Measurements from ENCODE around the gene SPATS2L.

The SPATS2L gene

DNA sequence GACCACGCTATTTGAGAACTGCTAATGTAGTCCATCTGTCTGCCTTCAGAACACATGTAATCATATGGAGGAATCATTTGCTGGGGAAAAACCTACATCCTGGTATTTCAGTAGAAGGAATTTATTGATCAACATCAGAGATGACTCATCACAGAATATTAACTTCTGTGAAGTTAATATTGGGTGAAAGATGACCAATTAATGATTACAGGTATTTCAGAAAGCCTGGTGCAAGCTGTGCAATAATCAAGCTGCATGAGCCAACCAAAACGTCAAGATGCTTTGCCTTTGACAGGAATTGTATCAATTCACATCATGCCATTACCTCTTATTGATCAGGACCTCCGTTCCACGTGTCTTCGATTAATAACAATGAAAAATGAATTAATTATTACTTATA lies 9.4 kb upstream of the SPATS2L start:
- no peak for DNase-seq

DNA sequence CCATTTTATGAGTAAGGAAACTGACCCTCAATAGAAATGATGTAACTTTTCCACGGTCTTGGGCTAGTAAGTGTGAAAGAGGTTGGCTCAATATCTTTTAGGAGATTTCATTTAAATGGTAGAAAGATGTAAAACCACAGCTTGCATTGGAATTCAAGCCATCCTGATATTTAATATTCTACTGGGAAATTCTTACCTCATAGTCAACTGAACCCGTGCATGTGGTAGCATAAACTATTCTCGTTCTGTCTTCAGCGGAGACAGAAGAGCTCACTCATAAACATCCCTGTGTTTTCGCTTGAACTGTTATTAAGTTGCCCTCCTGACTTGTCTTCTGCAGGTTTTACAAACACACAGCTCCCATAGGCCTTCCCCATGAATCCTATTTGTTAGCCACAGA lies 8.5 kb upstream of the SPATS2L start:
- no peak for DNase-seq

DNA sequence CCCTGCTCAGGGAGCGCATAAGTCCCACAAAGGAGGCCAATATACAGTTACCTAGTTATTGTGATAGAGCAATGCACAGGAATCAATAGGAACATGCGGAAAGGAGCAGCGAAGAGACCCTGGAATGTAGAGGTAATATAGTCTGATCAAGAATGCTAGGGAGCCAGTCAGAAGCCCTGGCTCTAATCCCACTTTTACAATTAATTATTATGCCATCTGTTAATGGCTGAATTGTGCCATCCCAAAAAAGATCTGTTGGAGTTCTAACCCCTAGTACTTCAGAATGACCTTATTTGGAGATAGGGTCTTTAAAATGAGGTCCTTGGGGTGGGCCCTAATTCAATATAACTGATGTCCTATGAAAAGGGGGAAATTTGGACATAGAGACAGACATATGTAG lies 7.7 kb upstream of the SPATS2L start:
- DNase-seq = no peak

DNA sequence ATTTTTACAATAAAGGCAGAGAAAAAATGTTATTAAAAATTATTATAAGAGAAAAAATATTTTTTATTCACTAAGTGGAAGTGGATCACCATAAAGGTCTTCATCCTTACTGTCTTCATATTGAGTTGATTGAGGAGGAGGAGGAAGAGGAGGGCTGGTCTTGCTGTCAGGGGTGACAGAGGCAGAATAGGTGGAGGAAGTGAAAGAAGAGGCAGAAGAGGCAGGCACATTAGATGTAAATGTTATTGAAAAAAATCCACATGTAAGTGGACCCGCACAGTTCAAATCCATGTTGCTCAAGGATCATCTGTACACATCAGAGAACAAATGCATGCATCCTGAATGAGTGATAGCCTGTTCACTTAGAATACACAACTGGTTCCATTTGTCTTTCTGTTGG lies 6.4 kb upstream of the SPATS2L start:
- no peak for DNase-seq

DNA sequence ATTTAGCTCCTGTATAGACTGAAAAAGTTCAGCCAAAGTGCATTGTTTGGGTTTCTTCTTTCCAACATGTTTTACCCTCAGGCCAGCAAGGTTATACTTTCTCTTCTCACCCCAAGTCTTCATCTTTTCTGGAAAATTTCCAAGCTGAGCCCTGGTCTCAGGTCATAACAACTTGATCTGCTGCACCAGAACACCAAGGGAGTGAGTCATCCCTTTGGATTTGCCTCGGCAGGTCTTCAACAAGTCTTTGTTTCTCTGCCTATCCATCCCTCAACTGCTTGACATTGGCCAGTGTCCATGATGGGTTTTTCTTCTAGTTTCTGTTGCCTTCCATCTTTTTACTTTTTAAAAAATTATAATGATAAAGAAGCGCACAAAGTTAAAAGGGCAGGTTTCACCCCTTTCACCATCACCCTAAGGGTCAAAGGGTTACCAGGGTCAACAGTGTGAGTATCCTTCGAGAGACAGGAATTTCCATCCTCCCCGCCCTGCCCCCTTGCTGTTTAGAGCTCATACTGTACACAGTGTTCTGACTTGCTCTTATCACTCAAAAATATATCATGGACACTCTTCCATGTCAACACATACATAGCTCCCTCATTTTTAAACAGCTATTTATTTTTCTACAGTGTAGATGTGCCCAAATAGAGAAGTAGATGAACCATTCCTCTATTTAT lies 5.7 kb upstream of the SPATS2L start:
- DNase-seq = no peak

DNA sequence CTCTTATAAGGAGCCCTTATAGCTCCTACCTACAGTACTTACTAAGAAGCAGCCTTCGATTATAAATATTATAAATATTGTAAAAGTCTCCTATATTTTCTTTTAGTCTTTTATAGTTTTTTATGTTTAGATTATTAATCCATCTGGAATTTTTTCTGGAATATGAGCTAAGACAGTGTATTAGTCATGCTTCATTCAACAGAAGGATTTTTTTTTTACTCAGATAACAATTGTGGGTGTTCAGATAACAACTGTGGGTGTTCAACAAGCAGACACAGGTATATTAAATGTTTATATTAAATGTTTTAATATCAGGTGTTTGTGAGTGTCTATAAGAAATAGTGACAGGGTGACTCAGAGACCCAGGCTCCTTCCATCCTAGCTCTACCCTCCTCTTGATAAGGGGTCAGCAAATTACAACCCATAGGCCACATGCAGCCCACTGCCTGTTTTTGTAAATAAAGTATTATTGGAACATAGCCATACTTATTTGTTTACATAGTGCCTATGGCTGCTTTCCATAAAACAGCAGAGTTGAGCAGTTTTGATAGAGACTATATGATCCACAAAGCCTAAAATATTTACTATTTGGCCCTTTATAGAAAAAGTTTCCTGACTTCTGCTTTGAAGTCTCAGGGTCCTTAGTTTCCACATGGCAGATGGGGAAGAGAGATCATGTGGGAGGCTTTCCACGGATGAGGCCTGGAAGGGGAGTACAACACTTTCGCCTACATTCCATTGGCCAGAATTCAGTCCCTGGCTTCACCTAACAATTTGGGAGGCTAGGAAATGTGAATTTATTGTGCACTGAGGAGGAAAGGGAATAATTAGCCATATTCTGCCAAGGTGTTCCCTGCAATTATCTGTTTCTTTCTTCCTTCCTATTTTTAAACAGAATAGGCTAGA lies 4.3 kb upstream of the SPATS2L start:
- DNase-seq = no peak

DNA sequence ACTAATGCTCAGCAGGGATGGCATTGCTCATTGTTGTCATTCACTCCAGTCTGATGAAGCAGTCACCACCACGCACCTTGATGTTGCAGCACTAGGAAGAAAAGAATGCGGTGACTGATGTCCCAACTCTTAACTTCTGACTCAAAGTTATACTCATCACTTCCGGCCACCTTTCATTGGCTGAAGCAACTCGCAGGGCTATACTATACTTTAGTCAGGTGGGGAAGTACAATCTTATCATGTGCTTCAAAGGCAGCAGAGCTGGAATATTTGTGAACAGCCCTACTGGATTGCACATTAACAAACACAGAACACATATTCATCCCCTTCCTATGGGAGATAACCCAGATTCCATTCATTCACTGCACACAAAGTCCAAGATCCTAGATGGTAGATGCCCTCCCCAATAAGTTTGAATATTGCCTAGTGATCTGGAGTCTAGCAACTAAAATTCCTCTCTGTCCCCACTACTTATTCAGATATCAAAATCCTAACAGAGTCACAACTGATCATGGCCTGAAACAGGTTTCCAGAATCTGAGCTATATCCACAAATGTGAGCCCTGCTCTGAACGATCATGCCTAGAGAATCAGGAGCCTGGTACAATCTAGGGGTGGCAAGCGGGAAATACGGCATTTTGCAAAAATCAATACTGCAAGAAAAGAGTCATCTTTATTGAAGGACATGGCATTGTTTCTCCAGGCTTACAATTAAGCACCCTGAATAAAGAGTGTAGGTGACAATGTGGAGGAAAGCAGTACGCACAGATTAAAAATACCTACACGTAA lies 3.4 kb upstream of the SPATS2L start:
- no peak for DNase-seq

DNA sequence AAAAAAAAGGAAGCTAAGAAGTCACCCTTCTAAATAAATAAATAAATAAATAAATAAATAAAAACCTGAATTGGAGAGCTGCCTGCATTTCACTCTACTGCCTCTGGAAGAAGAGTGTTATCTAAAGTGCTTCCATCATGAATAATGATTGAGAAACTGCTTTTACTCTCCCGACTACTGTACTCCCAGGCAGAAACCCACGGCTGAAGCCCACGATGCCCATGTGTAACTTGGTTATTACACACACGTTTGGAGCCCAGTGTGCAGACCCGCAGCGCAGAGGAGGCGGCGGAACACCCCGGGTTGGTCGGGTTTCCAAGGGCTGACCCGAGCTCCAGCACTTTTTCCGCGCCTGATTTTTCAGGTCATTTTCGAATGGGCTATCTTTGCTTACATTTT lies 697 bp upstream of the SPATS2L start:
- peak in 1 of 2 experiments; percentile 3 for DNase-seq

DNA sequence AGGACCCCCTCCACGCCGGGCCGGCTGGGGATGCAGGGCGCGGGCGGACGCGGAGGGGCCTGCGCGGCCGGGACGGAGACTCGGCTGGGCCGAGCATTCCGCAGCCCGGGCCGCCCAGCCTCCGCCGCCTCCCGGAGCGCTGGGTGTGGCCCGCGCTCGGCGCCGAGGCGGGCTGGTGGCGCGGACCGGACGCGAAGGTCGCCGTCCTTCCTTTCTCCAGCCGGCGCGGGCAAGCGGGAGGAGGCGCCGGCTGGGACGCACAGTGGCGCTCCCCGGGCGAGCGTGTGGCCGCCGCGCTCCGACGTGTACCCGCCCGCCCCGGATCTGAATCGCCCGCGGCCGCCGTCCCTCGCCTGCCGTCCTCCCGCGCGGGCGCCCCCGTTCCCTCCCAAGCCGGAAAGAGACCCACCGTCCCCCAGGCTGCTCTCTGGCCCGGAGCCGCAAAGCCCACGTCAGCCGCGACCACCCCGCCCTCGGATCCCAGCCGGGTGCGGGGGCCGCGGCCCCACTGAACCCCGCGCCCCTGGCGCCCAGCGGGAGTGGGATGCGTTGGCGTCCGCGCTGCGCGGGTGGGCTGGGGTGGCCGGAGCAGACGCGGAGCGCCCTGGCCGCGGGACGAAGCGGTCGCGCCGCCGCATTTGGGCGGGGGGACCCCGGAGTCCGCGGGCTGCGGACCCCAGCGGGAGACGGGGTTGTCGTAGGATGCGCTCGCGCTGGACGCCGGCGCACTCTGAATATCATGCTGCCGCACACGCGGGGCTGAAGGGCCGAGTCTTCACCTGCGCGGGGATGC lies 634 bp downstream of the SPATS2L start:
- peak in 1 of 2 experiments; percentile 46 for DNase-seq

DNA sequence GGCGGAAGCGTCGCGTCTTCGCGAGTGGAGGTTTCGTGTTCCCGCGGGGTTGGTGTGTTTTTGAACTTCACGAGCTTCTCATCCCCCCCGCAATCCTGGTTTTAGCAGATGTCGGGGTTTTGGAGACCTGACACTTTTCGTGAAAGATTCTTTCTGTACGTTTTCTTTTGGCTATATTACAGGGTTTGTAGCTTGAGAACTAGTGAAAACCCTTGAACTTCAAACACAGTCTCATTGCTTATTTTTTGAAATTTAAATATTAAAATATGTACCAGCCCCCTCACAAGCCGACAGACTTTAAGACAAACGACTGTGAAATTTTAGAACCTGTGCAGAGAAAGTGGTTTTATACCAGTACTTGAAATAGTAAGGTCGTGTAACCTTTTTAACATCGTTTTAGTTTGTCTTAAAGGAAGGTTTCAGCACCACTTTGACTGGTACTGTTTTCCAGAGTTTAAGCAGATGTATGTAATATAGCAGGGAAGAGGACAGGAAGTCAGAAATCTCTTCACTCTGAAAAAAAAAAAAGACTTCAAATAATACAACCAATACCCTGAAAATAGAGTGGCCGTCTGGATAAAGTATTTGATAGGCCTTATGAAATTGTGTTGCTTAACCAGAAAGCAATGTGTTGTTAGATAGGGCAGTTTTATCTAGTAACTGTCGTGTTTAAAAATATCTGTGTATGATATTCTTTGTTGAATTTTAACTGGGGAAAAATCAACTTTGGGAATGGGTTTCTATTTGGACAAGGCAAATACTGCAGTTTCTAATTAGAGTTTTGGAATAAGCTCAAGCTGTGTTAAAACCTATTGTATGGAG lies 1.4 kb downstream of the SPATS2L start:
- DNase-seq = no peak

DNA sequence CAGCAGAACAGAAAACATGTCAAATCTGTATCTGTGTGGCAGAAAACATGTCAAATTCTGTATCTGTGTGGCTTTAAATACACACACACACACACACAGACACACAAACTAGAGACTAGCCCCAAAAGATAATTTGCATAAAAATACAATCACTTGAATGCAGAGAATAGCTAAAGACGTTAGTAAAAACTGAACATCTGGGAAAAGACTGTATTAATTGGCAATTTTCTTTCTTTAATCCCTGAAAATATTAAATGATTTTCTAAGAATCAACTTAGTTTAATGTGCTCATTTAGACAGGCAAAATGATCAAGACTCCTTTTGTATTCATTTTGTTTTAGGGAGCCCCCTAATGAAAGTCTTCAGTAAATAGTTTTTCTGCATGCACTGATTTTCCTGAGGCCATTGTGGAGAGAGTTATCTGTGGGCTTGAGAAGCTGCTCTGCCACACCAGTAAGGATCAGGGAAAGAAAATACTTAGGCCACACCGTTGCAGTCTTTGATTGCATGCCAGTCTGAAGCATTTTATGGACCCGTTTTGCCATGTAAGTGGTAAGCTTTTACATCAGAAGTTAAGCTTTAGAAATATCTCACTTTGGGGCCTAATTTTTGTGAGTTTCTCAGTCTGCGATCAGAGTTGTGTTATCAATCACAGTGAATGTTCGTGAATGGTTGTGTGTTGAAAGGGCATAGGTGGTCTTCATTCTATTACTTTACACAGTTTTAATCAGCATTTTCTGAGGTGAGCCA lies 2.2 kb downstream of the SPATS2L start:
- DNase-seq = no peak

DNA sequence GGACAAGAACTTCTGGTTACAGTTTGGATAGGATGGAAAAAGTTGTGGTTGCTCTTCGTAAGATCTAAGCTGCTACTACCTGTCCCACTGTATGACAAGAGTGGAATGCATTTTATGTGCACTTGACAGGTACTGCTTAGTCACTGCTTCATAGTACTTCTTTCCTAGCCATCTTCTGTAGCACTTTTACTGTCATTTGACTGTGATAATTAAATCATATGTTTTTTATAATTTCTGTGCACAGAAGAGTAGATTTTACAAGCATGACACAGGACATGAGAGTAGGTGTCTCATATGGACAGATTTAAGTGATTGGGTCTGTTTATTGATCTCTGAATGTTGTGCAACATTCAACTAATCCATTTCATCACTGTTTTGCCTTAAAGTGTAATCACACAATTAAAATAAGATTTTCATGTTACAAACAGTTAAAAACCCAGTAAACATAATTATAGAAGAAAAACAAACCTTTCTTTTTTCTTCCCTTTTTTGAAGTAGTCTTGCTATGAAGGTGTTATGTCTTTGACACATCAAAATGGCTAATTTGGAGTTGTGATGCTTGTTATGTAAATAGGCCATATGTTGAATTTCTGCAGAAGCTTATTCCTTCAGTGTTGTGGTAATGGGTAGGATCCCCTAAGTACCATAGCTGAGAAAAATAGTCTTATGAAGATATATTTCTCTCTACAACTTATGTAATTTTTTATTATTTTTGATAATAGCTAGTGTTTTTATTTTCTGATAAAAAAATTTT lies 3.0 kb downstream of the SPATS2L start:
- DNase-seq = no peak

DNA sequence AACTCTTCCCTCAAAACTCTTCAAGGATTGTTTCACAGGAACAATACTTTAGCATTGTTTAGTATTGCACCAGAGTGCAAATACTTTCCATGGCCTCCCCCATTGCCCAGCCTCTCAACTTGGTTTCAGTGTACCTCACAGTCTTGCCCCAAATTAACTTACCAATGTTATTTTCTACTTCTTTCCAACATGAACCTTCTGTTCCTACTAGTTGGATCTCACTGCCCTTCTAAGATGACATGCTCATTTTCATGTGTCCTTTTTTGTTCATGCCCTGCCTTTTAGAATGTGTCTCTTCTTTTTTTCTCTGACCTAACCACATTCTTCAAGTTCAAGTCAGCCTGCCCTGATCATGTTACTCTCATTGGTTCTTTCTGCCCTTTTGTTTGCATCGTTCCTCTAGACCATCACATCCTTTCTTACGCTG lies 4.1 kb downstream of the SPATS2L start:
- no peak for DNase-seq

DNA sequence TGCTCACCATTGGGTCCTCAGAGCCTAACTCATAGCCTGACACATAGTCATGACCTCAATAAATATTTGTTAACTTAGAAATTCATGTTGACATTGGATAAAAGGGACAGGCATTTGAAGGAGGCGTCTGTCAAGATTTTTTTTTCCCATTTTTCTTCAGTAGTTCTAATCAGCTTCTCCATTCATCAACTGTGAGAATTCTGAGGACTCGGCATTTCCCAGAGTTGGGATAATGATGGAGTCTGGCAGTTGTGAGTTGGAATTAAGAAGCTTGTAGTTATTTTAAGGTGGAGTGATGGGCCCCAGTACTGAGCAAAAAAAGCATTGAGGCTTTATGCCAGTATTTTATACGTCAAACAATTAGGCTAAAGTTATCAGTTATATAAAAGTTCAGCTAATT lies 4.6 kb downstream of the SPATS2L start:
- no peak for DNase-seq

DNA sequence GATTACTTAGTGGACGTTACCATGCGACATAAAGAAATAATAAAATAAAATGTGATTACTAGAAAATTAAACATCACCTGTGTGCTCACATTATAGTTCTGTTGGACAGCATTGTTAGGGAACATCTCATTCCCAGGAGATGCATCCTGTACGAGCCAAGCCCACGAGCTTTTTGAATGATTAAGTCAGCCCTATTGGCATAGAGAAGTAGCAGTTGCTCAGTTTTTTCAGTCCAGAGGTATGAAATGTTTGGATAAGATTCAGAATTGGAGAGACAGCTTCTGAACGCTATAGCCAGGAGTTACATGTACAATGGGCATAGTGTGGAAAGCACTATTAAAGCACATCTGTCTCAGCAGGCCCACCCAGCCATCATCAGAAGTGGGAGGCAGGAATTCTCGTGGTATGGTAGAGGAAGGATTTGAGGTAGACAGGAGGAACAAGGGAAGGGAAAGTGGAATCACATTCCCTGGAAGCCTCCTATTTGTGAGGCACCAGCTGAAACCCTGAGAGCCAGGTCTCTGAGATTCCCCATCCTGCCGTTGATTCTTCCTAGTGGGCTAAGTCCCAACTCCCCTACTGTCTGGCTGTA lies 8.6 kb downstream of the SPATS2L start:
- no peak for DNase-seq

DNA sequence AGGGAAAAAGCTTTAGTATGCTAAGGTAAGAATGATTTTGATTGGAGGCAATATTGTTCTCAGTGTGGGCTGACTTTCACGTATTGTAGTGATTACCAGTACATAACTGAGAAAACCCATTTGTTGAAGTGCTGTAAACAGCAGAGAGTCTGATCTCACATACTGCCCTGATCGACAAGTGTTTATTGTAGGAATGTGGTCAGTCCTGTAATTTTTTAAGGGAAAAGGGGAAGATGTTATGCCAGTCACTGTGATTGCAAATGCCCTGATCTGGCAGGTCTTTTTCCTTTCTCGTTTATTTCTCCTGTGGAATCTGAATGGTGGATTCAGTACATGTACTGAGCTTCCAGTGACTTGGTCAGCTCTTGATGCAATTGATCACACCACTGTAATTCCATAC lies 11.5 kb downstream of the SPATS2L start:
- no peak for DNase-seq

DNA sequence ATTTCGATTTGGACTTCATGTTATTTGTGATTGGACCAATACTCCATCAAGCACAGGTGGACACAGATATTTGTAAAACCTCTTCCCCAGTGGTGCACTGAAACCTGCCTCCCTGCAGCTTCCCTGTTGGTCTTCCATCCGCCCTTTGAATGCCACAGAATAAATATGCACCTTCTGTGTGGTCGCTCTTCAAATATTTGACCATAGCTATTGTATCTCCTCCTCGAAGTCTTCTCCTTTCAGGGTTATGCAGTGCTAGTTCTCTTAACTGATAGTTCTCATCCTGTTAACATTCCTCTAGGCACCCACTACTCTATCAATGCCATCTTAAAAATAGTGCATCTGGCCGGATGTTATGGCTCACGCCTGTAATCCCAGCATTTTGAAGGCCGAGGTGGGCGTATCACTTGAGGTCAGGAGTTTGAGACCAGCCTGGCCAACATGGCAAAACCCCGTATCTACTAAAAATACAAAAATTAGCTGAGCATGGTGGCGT lies 12.5 kb downstream of the SPATS2L start:
- no peak for DNase-seq

DNA sequence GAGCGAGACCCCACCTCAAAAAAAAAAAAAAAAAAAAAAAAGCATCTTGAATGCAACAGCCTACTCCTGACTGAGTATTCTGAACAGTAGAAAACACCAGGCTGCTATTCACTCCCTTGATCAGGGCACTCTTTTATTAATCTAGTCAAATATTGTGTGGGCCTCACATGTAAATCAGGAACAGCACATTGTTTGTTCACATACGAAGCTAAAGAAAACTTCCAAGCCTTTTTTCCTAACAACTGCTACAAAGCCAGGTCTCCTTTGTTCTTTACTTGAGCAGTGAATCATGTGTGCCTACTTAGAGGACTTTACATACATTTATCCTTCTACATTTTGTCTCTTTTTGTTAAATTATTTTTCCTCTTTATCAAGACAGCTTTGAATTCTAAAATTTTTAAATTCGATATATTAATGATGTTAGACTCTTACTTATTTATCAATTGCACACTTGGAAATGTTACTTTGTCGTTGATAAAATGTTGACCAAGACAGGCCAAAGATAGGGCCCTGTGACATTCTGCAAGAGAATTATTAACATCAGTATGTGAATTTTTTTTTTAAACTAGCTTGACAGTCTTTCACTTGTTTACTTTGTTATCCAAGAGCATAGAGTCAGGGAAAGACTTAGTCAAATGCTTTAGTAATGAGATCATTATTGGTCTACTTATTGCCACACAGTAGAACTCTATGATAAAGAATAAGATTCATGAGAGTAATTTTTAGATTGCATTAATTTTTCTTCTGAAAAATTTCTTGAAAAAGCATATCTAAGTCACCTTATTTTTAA lies 13.2 kb downstream of the SPATS2L start:
- DNase-seq = no peak

DNA sequence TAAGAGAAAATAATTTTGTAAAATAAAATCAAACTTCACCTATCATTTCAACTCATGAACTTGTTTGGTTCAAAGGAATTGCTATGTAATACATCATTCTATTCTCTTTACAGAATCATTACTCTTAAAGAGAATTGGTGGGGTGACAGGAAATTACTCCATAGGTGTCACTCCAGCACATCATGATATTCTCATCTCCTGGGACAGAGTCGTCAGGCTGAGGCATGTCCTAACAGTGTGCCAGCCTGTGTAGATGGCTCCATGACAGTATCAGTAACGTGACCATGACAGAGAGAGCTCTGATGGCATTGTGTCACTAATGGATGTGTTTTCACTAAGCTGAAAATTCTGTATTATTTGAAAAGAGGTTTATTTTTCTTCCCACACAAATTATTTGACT lies 13.9 kb downstream of the SPATS2L start:
- no peak for DNase-seq
